ENCODE measurements around the gene TST.

Gene TST

DNA sequence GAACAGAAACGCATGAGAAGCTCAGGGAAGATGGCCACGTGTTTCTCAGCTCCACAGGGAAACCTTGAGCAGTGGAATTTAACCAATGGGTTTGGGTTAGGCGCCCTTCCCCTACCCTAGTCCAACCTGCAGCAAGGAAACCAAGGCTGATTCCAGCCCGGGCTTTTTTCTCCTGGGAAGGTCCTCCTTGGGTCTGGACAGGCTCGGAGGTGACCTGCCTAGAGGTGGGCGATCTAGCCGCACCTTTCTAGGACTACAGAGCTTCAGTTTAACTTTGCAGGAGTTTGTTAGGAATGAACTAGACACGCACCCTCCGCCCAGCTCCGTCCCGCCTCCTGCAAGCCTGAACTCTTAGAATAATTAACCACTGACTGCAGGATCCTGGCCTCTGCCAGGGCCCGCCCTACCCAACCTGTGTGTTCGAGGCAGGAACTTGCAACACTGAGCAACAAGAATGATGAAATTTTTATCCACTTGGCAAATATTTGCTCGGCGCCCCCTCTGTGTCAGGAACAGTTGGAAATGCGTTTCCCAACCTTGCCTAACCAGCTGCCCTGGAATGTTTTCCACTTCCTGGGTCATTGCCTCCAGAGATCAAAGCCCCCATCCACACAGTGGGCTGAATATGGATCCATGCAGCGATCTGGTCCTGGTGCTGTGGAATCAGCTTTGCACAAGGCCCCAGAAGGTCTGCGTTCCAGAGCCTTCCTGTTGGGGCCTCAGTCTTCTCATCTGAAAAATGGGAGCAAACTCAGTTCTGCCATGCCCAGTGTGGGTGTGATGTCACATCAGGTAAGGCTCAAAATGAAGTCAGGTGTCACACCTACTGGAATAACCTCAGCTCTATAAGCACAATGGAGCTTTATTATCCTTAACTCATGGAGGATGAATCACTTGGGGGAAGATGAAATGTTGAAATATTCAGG, 13.6 kb upstream of the TST start:
- peaks cover 27 to 28% of the 10 kb centered on the region in 2 donors for H3K27me3 Mint-ChIP-seq
- H3K36me3 Mint-ChIP-seq (ENCODE audit: insufficient read depth): peaks cover 4% of the 10 kb centered on the region
- H3K27ac Mint-ChIP-seq: no peak overlapping the region
- H3K4me3 Mint-ChIP-seq: no peak overlapping the region
- H3K4me1 Mint-ChIP-seq (ENCODE audit: low read depth in 2 of 2): no peaks in the 10 kb centered on the region
- DNase-seq (no peak), ATAC-seq (replicated peaks) (no peak)
- H3K9me3 Mint-ChIP-seq: no peaks in the 10 kb centered on the region

- no peaks in the 10 kb centered on the region for H3K36me3 Mint-ChIP-seq (ENCODE audit: insufficient read depth)
- H3K27me3 Mint-ChIP-seq: peaks cover 21 to 22% of the 10 kb centered on the region in 2 donors
- DNase-seq: no peak
- H3K9me3 Mint-ChIP-seq: no peaks in the 10 kb centered on the region
- H3K4me3 Mint-ChIP-seq: no peak overlapping the region
- H3K4me1 Mint-ChIP-seq (ENCODE audit: low read depth in 2 of 2): no peaks in the 10 kb centered on the region
- no peak for ATAC-seq (replicated peaks)
- H3K27ac Mint-ChIP-seq: no peak overlapping the region
These were observed 12.9 kb upstream of the TST start for GRCh38 chr22:37032134-37032534.

DNA sequence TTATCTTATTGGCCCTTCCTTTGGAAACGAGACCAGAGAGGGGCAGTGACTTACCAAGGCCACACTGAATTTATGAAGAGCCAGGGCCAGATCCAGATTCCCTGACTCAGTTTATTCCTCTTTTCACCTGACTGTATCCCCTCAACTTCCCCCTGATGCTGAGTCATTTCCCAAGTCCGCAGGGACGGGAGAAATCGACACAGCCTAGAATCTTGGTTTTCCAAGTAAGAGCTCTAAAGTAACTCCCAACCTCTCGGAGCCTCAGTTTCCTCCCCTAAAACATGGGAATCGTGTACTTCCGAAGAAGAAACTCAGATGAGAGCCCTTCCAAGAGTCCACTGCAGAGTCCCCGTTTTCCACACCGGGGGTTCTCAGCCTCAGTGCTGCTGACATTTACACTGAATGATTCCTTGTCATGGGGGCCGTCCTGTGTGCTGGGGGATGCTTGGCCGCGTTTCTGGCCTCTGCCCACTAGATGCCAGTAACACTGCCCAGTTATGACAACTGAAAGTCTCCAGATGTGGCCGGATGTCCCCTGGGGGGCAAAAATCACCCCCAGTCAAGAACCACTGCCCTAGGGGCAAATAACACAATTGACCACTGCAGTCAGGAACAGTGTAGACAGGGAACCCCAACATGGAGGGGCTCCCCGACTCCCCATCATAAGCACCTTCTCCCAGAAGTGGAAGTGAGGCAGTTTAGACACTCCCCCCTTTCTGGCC, 11.5 kb upstream of the TST start:
- Mint-ChIP-seq H3K4me3 (no peak overlapping the region), H3K27me3 (peaks cover 11% of the 10 kb centered on the region in 2 donors), H3K36me3 (ENCODE audit: insufficient read depth) (no peaks in the 10 kb centered on the region), H3K27ac (no peak overlapping the region), H3K9me3 (no peaks in the 10 kb centered on the region), H3K4me1 (ENCODE audit: low read depth in 2 of 2) (no peaks in the 10 kb centered on the region)
- DNase-seq (no peak), ATAC-seq (replicated peaks) (no peak)

- Mint-ChIP-seq H3K36me3 (ENCODE audit: insufficient read depth) (no peaks in the 10 kb centered on the region), H3K4me1 (ENCODE audit: low read depth in 2 of 2) (peaks cover 4 to 6% of the 10 kb centered on the region in 2 donors), H3K4me3 (no peak overlapping the region), H3K27ac (no peak overlapping the region), H3K9me3 (no peaks in the 10 kb centered on the region), H3K27me3 (no peaks in the 10 kb centered on the region)
- DNase-seq (no peak), ATAC-seq (replicated peaks) (no peak)
These were observed 9.7 kb upstream of the TST start for GRCh38 chr22:37028692-37029674.

GRCh38 chr22:37027556-37027955, 8.3 kb upstream of the TST start:
- no peaks in the 10 kb centered on the region for H3K27me3 Mint-ChIP-seq
- no peak for ATAC-seq (replicated peaks)
- no peaks in the 10 kb centered on the region for H3K36me3 Mint-ChIP-seq (ENCODE audit: insufficient read depth)
- no peaks in the 10 kb centered on the region for H3K9me3 Mint-ChIP-seq
- H3K27ac Mint-ChIP-seq: no peak overlapping the region
- H3K4me1 Mint-ChIP-seq (ENCODE audit: low read depth in 2 of 2): peaks cover 4 to 6% of the 10 kb centered on the region in 2 donors
- no peak overlapping the region for H3K4me3 Mint-ChIP-seq
- DNase-seq: no peak

DNA sequence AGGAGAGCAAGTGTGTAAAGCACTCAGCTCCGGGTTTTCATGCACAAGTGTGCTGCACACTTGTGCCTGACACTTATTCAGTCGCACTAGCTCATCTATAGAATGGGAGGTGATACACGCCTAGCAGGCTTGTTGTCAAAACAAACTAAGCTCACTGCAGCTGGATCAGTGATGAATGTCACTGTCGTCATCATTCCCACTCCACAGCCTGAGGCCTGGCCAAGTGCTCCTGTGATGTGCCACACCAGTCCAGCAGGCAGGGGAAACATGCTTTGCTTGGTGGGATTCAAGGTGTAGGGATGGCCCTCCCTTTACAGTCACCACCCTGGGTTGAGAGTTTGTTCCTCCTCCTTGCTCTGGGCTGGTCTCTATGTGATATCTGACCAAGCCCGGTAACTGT, 7.1 kb upstream of the TST start:
- Mint-ChIP-seq H3K27ac (no peak overlapping the region), H3K27me3 (no peaks in the 10 kb centered on the region), H3K4me3 (no peak overlapping the region), H3K36me3 (ENCODE audit: insufficient read depth) (no peaks in the 10 kb centered on the region), H3K9me3 (no peaks in the 10 kb centered on the region), H3K4me1 (ENCODE audit: low read depth in 2 of 2) (peaks cover 9 to 10% of the 10 kb centered on the region in 2 donors)
- DNase-seq: no peak
- no peak for ATAC-seq (replicated peaks)

GRCh38 chr22:37025500-37026070, 6.3 kb upstream of the TST start:
- no peaks in the 10 kb centered on the region for H3K27me3 Mint-ChIP-seq
- no peaks in the 10 kb centered on the region for H3K36me3 Mint-ChIP-seq (ENCODE audit: insufficient read depth)
- ATAC-seq (replicated peaks) (no peak), DNase-seq (no peak)
- peaks cover 12 to 14% of the 10 kb centered on the region in 2 donors for H3K4me1 Mint-ChIP-seq (ENCODE audit: low read depth in 2 of 2)
- no peaks in the 10 kb centered on the region for H3K9me3 Mint-ChIP-seq
- no peak overlapping the region for H3K27ac Mint-ChIP-seq
- no peak overlapping the region for H3K4me3 Mint-ChIP-seq

DNA sequence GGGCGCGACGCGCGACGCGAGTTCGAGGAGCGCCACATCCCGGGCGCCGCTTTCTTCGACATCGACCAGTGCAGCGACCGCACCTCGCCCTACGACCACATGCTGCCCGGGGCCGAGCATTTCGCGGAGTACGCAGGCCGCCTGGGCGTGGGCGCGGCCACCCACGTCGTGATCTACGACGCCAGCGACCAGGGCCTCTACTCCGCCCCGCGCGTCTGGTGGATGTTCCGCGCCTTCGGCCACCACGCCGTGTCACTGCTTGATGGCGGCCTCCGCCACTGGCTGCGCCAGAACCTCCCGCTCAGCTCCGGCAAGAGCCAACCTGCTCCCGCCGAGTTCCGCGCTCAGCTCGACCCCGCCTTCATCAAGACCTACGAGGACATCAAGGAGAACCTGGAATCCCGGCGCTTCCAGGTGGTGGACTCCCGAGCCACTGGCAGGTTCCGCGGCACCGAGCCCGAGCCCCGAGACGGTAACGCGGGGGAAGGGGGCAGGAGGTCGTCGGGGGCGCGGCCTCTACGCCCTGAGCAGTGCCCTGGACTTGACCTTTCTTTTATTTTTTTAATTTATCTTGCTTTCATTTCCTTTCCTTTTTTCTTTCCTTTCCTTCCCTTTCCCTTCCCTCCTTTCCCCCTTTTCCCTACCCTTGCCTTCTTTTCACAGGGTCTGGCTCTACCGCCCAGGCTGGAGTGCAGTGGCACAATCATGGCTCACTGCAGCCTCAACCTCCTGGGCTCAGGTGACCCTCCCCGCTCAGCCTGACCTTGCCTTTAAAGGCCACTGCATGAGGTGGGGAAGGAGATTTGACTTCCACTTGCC, 5.3 kb upstream of the TST start:
- peaks cover 16 to 20% of the 10 kb centered on the region in 2 donors for H3K4me1 Mint-ChIP-seq (ENCODE audit: low read depth in 2 of 2)
- no peaks in the 10 kb centered on the region for H3K36me3 Mint-ChIP-seq (ENCODE audit: insufficient read depth)
- no peak for DNase-seq
- no peak for ATAC-seq (replicated peaks)
- H3K27ac Mint-ChIP-seq: peak overlapping the region in 1 of 2 donors; percentile 58
- no peak overlapping the region for H3K4me3 Mint-ChIP-seq
- H3K9me3 Mint-ChIP-seq: no peaks in the 10 kb centered on the region
- H3K27me3 Mint-ChIP-seq: no peaks in the 10 kb centered on the region

- Mint-ChIP-seq H3K9me3 (no peaks in the 10 kb centered on the region), H3K36me3 (ENCODE audit: insufficient read depth) (no peaks in the 10 kb centered on the region), H3K4me1 (ENCODE audit: low read depth in 2 of 2) (peaks cover 16 to 20% of the 10 kb centered on the region in 2 donors), H3K4me3 (no peak overlapping the region), H3K27me3 (no peaks in the 10 kb centered on the region), H3K27ac (no peak overlapping the region)
- DNase-seq (no peak), ATAC-seq (replicated peaks) (no peak)
These were observed 4.6 kb upstream of the TST start for GRCh38 chr22:37023743-37024338.

- Mint-ChIP-seq H3K27me3 (no peaks in the 10 kb centered on the region), H3K4me3 (no peak overlapping the region), H3K4me1 (ENCODE audit: low read depth in 2 of 2) (peaks cover 19 to 24% of the 10 kb centered on the region in 2 donors), H3K27ac (no peak overlapping the region), H3K9me3 (no peaks in the 10 kb centered on the region), H3K36me3 (ENCODE audit: insufficient read depth) (no peaks in the 10 kb centered on the region)
- DNase-seq (no peak), ATAC-seq (replicated peaks) (no peak)
These were observed 3.5 kb upstream of the TST start for GRCh38 chr22:37022483-37023337.

DNA sequence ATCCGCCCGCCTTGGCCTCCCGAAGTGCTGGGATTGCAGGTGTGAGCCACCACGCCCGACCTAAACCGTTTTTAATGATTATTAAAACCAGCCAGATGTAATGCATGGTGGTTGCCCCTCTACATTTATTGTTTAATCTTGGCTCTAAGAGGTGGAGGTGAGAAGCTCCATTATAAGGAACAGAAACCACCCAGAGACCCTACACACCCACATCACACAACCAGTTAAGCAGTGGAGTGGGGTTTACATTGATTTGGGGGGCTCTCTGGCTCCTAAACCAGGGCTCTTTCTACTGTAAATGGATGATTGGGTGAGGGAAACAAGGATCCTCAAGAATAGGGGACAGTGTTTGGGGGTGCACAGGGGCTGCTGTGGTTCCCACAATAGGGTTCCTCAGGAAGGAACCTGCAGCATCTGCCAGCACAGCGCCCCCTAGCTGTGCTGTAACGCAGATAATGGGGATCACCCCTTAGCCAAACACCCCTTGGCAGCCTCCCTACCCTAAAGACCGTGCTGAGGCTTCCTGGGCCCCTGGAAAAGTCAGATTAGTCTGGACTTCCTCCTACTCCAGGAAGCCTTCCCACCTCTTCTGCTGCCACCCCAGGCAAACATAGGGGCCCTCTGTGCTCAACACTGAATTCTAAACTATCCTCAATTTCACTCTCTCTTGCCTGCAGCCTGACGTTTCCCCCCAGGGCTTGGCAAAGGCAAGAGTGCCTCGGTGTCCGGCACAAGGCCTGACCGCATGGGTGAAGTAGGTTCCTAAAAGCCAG, 2.6 kb upstream of the TST start:
- Mint-ChIP-seq H3K36me3 (ENCODE audit: insufficient read depth) (no peaks in the 10 kb centered on the region), H3K9me3 (no peaks in the 10 kb centered on the region), H3K27me3 (no peaks in the 10 kb centered on the region), H3K27ac (no peak overlapping the region), H3K4me3 (peak overlapping the region; percentile 56 to 57), H3K4me1 (ENCODE audit: low read depth in 2 of 2) (peaks cover 19 to 24% of the 10 kb centered on the region in 2 donors)
- peak; percentile 56 for ATAC-seq (replicated peaks)
- DNase-seq: peak; percentile 46 to 51 (median 48)
